A549 (cell line): Measurements from ENCODE around the gene KANSL1.

Source experiments
- BHLHE40 ChIP-seq: IDR thresholded peaks from 2 replicates; pipeline ENCODE4 v1.6.1; 2012; ENCODE audit warnings: low read depth, low read length, inconsistent platforms
- EP300 ChIP-seq, 2 experiments: fragments of >200 bp; sonication (Bioruptor Twin); formaldehyde crosslinking; IDR thresholded peaks; 2 replicates in 1 of 2; 3 replicates in 1 of 2; pipeline ENCODE4 v1.6.1; 2016 to 2017
- TF ChIP-seq, protein P1 (sequence below): fragments of >200 bp; sonication (Bioruptor Twin); formaldehyde crosslinking; IDR thresholded peaks from 3 replicates; pipeline ENCODE4 v1.5.1; 2016

DNA sequence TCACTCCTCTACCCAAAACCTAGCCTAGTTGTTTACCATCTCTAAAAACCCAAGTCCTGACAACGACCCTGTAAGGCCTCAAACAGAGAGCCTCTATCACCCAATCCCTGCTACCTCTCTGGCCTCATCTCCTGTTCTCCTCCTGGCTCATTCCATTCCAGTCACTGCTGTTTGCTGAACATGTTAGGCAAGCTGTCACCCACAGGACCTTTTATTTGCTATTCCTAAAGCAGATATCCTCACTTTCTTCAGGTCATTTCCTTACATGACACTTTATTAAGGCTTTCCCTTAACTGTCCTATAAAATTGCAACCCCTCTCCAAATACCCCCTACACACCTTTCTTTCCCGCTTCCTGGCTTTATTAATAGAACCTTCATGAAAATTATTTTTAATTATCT lies 85.1 kb downstream of the KANSL1 start:
- no peak for TF ChIP-seq BHLHE40
- TF ChIP-seq, protein P1, sequence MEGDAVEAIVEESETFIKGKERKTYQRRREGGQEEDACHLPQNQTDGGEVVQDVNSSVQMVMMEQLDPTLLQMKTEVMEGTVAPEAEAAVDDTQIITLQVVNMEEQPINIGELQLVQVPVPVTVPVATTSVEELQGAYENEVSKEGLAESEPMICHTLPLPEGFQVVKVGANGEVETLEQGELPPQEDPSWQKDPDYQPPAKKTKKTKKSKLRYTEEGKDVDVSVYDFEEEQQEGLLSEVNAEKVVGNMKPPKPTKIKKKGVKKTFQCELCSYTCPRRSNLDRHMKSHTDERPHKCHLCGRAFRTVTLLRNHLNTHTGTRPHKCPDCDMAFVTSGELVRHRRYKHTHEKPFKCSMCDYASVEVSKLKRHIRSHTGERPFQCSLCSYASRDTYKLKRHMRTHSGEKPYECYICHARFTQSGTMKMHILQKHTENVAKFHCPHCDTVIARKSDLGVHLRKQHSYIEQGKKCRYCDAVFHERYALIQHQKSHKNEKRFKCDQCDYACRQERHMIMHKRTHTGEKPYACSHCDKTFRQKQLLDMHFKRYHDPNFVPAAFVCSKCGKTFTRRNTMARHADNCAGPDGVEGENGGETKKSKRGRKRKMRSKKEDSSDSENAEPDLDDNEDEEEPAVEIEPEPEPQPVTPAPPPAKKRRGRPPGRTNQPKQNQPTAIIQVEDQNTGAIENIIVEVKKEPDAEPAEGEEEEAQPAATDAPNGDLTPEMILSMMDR: no peak
- TF ChIP-seq EP300 (IDR thresholded peaks at IDR 0.05): no peak
